ENCODE measurements around the gene MSMO1.
"Not testable (repeated sequence)": the region's sequence is repeated elsewhere in the genome, so short reads cannot be mapped to it uniquely, and the experiment has no call there.

MSMO1 gene

GRCh38 chr4:165327211-165328100, at the start of gene MSMO1:
Gene MSMO1 (plus strand): TSS chr4:165327669. CDS start chr4:165333371, 5,702 bp downstream.
- Histone ChIP-seq H3K4me1 (ENCODE audit: insufficient read depth, insufficient read length) (no peaks in the 10 kb centered on the region), H3K36me3 (ENCODE audit: insufficient read depth, insufficient read length, low read length) (peaks cover 17% of the 10 kb centered on the region), H3K27me3 (ENCODE audit: insufficient read depth, insufficient read length) (no peaks in the 10 kb centered on the region), H3K4me3 (ENCODE audit: insufficient read length, low read depth) (peak within 1 kb of the TSS; percentile 99), H3K9ac (ENCODE audit: insufficient read length, low read depth) (peak within 1 kb of the TSS; percentile 90), H3K9me3 (ENCODE audit: insufficient read depth, low read length) (no peaks in the 10 kb centered on the region; the same call in 1 of the 2 replicates)
- TF ChIP-seq YY1 (IDR thresholded peaks at IDR 0.05; ENCODE audit: insufficient read depth, insufficient read length) (no peak), ZNF274 (IDR thresholded peaks at IDR 0.05; ENCODE audit: low read depth, low read length) (no peak), SUZ12 (IDR thresholded peaks at IDR 0.05; ENCODE audit: extremely low read depth, insufficient read depth, insufficient read length) (no peak)
- peak; percentile 94 for DNase-seq (ENCODE audit: low read depth, low spot score)

- H3K4me3 ChIP-seq (ENCODE audit: insufficient read length, low read depth); H3K36me3 ChIP-seq (ENCODE audit: insufficient read depth, insufficient read length, low read length); H3K9me3 ChIP-seq (ENCODE audit: insufficient read depth, low read length); H3K27me3 ChIP-seq (ENCODE audit: insufficient read depth, insufficient read length); H3K9ac ChIP-seq (ENCODE audit: insufficient read length, low read depth); H3K4me1 ChIP-seq (ENCODE audit: insufficient read depth, insufficient read length); DNase-seq (ENCODE audit: low read depth, low spot score): not testable (repeated sequence)
Measured at GRCh38 chr4:165279531-165279930, 47.9 kb upstream of the MSMO1 start.

GRCh38 chr4:165284697-165285096, 42.8 kb upstream of the MSMO1 start:
- H3K4me1 ChIP-seq (ENCODE audit: insufficient read depth, insufficient read length); H3K9me3 ChIP-seq (ENCODE audit: insufficient read depth, low read length); H3K4me3 ChIP-seq (ENCODE audit: insufficient read length, low read depth); DNase-seq (ENCODE audit: low read depth, low spot score); H3K36me3 ChIP-seq (ENCODE audit: insufficient read depth, insufficient read length, low read length); H3K9ac ChIP-seq (ENCODE audit: insufficient read length, low read depth); H3K27me3 ChIP-seq (ENCODE audit: insufficient read depth, insufficient read length): not testable (repeated sequence)

- H3K9ac ChIP-seq (ENCODE audit: insufficient read length, low read depth); H3K9me3 ChIP-seq (ENCODE audit: insufficient read depth, low read length); H3K4me3 ChIP-seq (ENCODE audit: insufficient read length, low read depth); H3K27me3 ChIP-seq (ENCODE audit: insufficient read depth, insufficient read length); H3K4me1 ChIP-seq (ENCODE audit: insufficient read depth, insufficient read length); H3K36me3 ChIP-seq (ENCODE audit: insufficient read depth, insufficient read length, low read length); DNase-seq (ENCODE audit: low read depth, low spot score): not testable (repeated sequence)
Measured at GRCh38 chr4:165286619-165287340, 40.7 kb upstream of the MSMO1 start.

- no peaks in the 10 kb centered on the region for H3K4me1 ChIP-seq (ENCODE audit: insufficient read depth, insufficient read length)
- H3K9me3 ChIP-seq (ENCODE audit: insufficient read depth, low read length), result no peaks in the 10 kb centered on the region; the same call in 1 of the 2 replicates
- no peaks in the 10 kb centered on the region for H3K36me3 ChIP-seq (ENCODE audit: insufficient read depth, insufficient read length, low read length)
- DNase-seq (ENCODE audit: low read depth, low spot score), result no peak
- H3K27me3 ChIP-seq (ENCODE audit: insufficient read depth, insufficient read length), result no peaks in the 10 kb centered on the region
- no peak overlapping the region for H3K9ac ChIP-seq (ENCODE audit: insufficient read length, low read depth)
- no peak for TF ChIP-seq SUZ12 (IDR thresholded peaks at IDR 0.05; ENCODE audit: extremely low read depth, insufficient read depth, insufficient read length)
- no peak for TF ChIP-seq ZNF274 (IDR thresholded peaks at IDR 0.05; ENCODE audit: low read depth, low read length)
- TF ChIP-seq YY1 (IDR thresholded peaks at IDR 0.05; ENCODE audit: insufficient read depth, insufficient read length), result no peak
- no peak overlapping the region for H3K4me3 ChIP-seq (ENCODE audit: insufficient read length, low read depth)
Measured at GRCh38 chr4:165288226-165288625, 39.2 kb upstream of the MSMO1 start.

GRCh38 chr4:165288639-165289422, 38.6 kb upstream of the MSMO1 start:
- DNase-seq (ENCODE audit: low read depth, low spot score), result no peak
- Histone ChIP-seq H3K4me3 (ENCODE audit: insufficient read length, low read depth) (no peak overlapping the region), H3K9ac (ENCODE audit: insufficient read length, low read depth) (no peak overlapping the region), H3K27me3 (ENCODE audit: insufficient read depth, insufficient read length) (no peaks in the 10 kb centered on the region), H3K9me3 (ENCODE audit: insufficient read depth, low read length) (no peaks in the 10 kb centered on the region; the same call in 1 of the 2 replicates), H3K36me3 (ENCODE audit: insufficient read depth, insufficient read length, low read length) (no peaks in the 10 kb centered on the region), H3K4me1 (ENCODE audit: insufficient read depth, insufficient read length) (no peaks in the 10 kb centered on the region)
- TF ChIP-seq YY1 (IDR thresholded peaks at IDR 0.05; ENCODE audit: insufficient read depth, insufficient read length), result no peak

- Histone ChIP-seq H3K9ac (ENCODE audit: insufficient read length, low read depth) (no peak overlapping the region), H3K36me3 (ENCODE audit: insufficient read depth, insufficient read length, low read length) (no peaks in the 10 kb centered on the region), H3K27me3 (ENCODE audit: insufficient read depth, insufficient read length) (no peaks in the 10 kb centered on the region), H3K4me1 (ENCODE audit: insufficient read depth, insufficient read length) (no peaks in the 10 kb centered on the region), H3K9me3 (ENCODE audit: insufficient read depth, low read length) (no peaks in the 10 kb centered on the region), H3K4me3 (ENCODE audit: insufficient read length, low read depth) (no peak overlapping the region)
- DNase-seq (ENCODE audit: low read depth, low spot score), result no peak
- TF ChIP-seq ZNF274 (IDR thresholded peaks at IDR 0.05; ENCODE audit: low read depth, low read length) (no peak), SUZ12 (IDR thresholded peaks at IDR 0.05; ENCODE audit: extremely low read depth, insufficient read depth, insufficient read length) (no peak), YY1 (IDR thresholded peaks at IDR 0.05; ENCODE audit: insufficient read depth, insufficient read length) (no peak)
Measured at GRCh38 chr4:165289423-165289785, 38.1 kb upstream of the MSMO1 start.
